ENCODE results near the gene CLEC2B. TPM values are rescaled to one million over a fixed set of nuclear protein-coding genes. Genes with fewer than 3 reads are reported as not detected.

Gene CLEC2B
- total RNA-seq, 1 donor from 2014 or later: not detected

GRCh38 chr12:9831720-9832119 is 37.4 kb downstream of the CLEC2B start:
- no peak for DNase-seq (ENCODE audit: low spot score in 2 of 2, unreplicated experiment in 2 of 2)
- H3K27ac Mint-ChIP-seq: no peak overlapping the region
- TF ChIP-seq, protein P1, sequence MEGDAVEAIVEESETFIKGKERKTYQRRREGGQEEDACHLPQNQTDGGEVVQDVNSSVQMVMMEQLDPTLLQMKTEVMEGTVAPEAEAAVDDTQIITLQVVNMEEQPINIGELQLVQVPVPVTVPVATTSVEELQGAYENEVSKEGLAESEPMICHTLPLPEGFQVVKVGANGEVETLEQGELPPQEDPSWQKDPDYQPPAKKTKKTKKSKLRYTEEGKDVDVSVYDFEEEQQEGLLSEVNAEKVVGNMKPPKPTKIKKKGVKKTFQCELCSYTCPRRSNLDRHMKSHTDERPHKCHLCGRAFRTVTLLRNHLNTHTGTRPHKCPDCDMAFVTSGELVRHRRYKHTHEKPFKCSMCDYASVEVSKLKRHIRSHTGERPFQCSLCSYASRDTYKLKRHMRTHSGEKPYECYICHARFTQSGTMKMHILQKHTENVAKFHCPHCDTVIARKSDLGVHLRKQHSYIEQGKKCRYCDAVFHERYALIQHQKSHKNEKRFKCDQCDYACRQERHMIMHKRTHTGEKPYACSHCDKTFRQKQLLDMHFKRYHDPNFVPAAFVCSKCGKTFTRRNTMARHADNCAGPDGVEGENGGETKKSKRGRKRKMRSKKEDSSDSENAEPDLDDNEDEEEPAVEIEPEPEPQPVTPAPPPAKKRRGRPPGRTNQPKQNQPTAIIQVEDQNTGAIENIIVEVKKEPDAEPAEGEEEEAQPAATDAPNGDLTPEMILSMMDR (IDR thresholded peaks at IDR 0.05; ENCODE audit: unreplicated experiment): no peak
- H3K27me3 Mint-ChIP-seq (ENCODE audit: low read depth): no peaks in the 10 kb centered on the region
- no peaks in the 10 kb centered on the region for H3K9me3 Mint-ChIP-seq
- H3K4me3 Mint-ChIP-seq: no peak overlapping the region
- no peaks in the 10 kb centered on the region for H3K4me1 Mint-ChIP-seq
- H3K36me3 Mint-ChIP-seq: no peaks in the 10 kb centered on the region

DNA sequence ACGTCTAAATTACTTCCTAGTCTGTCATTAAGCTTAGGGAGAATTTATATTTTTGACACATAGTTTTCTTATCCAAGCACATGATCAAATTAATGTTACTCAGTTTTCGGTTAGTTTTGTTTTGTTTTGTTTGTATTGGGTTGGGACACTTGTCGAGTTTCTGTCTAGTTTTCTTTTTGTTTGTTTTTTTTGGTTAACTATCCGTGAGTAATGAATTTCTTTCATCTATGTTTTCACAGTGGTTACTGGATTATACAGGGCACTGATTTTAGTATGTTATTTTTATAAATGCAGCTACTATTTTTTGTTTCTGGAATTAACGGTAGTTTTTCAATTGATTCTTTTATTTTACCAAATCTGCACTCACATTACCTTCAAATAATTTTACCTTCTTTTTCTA is 39.2 kb downstream of the CLEC2B start:
- Mint-ChIP-seq H3K4me3 (no peak overlapping the region), H3K4me1 (no peaks in the 10 kb centered on the region), H3K9me3 (no peaks in the 10 kb centered on the region), H3K27me3 (ENCODE audit: low read depth) (no peaks in the 10 kb centered on the region), H3K36me3 (no peaks in the 10 kb centered on the region), H3K27ac (no peak overlapping the region)
- no peak for DNase-seq (ENCODE audit: low spot score in 2 of 2, unreplicated experiment in 2 of 2)
- TF ChIP-seq, protein P1 (IDR thresholded peaks at IDR 0.05; ENCODE audit: unreplicated experiment): no peak

GRCh38 chr12:9829483-9829882 is 39.7 kb downstream of the CLEC2B start:
- DNase-seq (ENCODE audit: low spot score in 2 of 2, unreplicated experiment in 2 of 2): no peak
- Mint-ChIP-seq H3K4me1 (no peaks in the 10 kb centered on the region), H3K27me3 (ENCODE audit: low read depth) (peaks cover 2% of the 10 kb centered on the region), H3K27ac (no peak overlapping the region), H3K4me3 (no peak overlapping the region), H3K36me3 (no peaks in the 10 kb centered on the region), H3K9me3 (no peaks in the 10 kb centered on the region)
- TF ChIP-seq, protein P1 (IDR thresholded peaks at IDR 0.05; ENCODE audit: unreplicated experiment): no peak

- Mint-ChIP-seq H3K4me3 (no peak within 1 kb of the TSS), H3K4me1 (no peaks in the 10 kb centered on the region), H3K9me3 (no peaks in the 10 kb centered on the region), H3K27me3 (ENCODE audit: low read depth) (peaks cover 7% of the 10 kb centered on the region), H3K27ac (no peak within 1 kb of the TSS), H3K36me3 (no peaks in the 10 kb centered on the region)
- DNase-seq (ENCODE audit: low spot score in 2 of 2, unreplicated experiment in 2 of 2): no peak
- TF ChIP-seq, protein P1 (IDR thresholded peaks at IDR 0.05; ENCODE audit: unreplicated experiment): no peak
These were observed 41.8 kb downstream of the CLEC2B start, which contains the start of gene KLRF1 for GRCh38 chr12:9827209-9827888. Gene KLRF1 (plus strand): TSS chr12:9827481. CDS start chr12:9827545, 64 bp downstream.

- Mint-ChIP-seq H3K9me3 (no peaks in the 10 kb centered on the region), H3K4me1 (no peaks in the 10 kb centered on the region), H3K36me3 (no peaks in the 10 kb centered on the region), H3K4me3 (no peak overlapping the region), H3K27me3 (ENCODE audit: low read depth) (peaks cover 19% of the 10 kb centered on the region), H3K27ac (no peak overlapping the region)
- no peak for DNase-seq (ENCODE audit: low spot score in 2 of 2, unreplicated experiment in 2 of 2)
- TF ChIP-seq, protein P1 (IDR thresholded peaks at IDR 0.05; ENCODE audit: unreplicated experiment): no peak
These were observed 48.7 kb downstream of the CLEC2B start for GRCh38 chr12:9820281-9820930.
